ENCODE results near the gene SLC41A3. TPM values are rescaled to one million over a fixed set of nuclear protein-coding genes. Genes with fewer than 3 reads are reported as not detected.

Gene SLC41A3
- total RNA-seq, 1 experiment from 2014 or later, result 35.5 TPM

- H3K9me3 Mint-ChIP-seq, result peaks cover 19 to 29% of the 10 kb centered on the region in 2 experiments
- H2BK120ac ChIP-seq (ENCODE audit: low read depth, low read length, poor library complexity, severe bottlenecking), result no peak overlapping the region
- no peak overlapping the region for H3K27ac ChIP-seq (ENCODE audit: insufficient read length, low read depth, low read length)
- no peak overlapping the region for H4K8ac ChIP-seq (replicated peaks; ENCODE audit: insufficient read length, low read depth, low read length)
- DNase-seq, result no peak
- H3K79me1 ChIP-seq (ENCODE audit: insufficient read depth, low read depth, low read length, poor library complexity, severe bottlenecking), result no peaks in the 10 kb centered on the region
- H2AK5ac ChIP-seq (ENCODE audit: insufficient read length, low read length), result no peak overlapping the region
- no peak overlapping the region for H3K23ac ChIP-seq (ENCODE audit: insufficient read length, low read depth, low read length)
- no peak overlapping the region for H3T11ph ChIP-seq (ENCODE audit: low read length)
- H4K20me1 ChIP-seq (ENCODE audit: control insufficient read depth, insufficient read depth, insufficient read length), result no peaks in the 10 kb centered on the region
- no peaks in the 10 kb centered on the region for H3K9me3 ChIP-seq (ENCODE audit: control insufficient read depth, low read depth, low read length)
- no peak overlapping the region for H3K4me3 Mint-ChIP-seq
- H3K79me2 ChIP-seq (ENCODE audit: insufficient read depth, low read length), result no peaks in the 10 kb centered on the region
- H3K27ac Mint-ChIP-seq, result 0 out of 7 replicates have a peak overlapping the region, but pooled peaks of 1 of the 3 experiments have one; percentile 37
- no peak overlapping the region for H3K9ac ChIP-seq (ENCODE audit: extremely low read depth, insufficient read length, low read length)
- no peak overlapping the region for H2BK20ac ChIP-seq (ENCODE audit: low read depth, low read length, poor library complexity, severe bottlenecking)
- H2BK12ac ChIP-seq (ENCODE audit: insufficient read length, low read depth, low read length), result no peak overlapping the region
- H3K4ac ChIP-seq (ENCODE audit: low read depth, low read length), result no peak overlapping the region
- H3K27me3 ChIP-seq (ENCODE audit: insufficient read depth, low read length), result no peaks in the 10 kb centered on the region
- peaks cover 5 to 26% (median 7%) of the 10 kb centered on the region in 3 experiments for H3K36me3 Mint-ChIP-seq (ENCODE audit: insufficient read depth in 1 of 3, low read depth in 3 of 3)
- H4K5ac ChIP-seq (ENCODE audit: insufficient read length, low read depth, low read length), result no peak overlapping the region
- H3K4me2 ChIP-seq (ENCODE audit: insufficient read depth, insufficient read length, low read length), result no peak overlapping the region
- H3K27me3 Mint-ChIP-seq (ENCODE audit: low read depth), result peaks cover 19% of the 10 kb centered on the region
- TF ChIP-seq, protein P1, sequence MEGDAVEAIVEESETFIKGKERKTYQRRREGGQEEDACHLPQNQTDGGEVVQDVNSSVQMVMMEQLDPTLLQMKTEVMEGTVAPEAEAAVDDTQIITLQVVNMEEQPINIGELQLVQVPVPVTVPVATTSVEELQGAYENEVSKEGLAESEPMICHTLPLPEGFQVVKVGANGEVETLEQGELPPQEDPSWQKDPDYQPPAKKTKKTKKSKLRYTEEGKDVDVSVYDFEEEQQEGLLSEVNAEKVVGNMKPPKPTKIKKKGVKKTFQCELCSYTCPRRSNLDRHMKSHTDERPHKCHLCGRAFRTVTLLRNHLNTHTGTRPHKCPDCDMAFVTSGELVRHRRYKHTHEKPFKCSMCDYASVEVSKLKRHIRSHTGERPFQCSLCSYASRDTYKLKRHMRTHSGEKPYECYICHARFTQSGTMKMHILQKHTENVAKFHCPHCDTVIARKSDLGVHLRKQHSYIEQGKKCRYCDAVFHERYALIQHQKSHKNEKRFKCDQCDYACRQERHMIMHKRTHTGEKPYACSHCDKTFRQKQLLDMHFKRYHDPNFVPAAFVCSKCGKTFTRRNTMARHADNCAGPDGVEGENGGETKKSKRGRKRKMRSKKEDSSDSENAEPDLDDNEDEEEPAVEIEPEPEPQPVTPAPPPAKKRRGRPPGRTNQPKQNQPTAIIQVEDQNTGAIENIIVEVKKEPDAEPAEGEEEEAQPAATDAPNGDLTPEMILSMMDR (conservative IDR thresholded peaks at IDR 0.05), result no peak
- H3K4me1 Mint-ChIP-seq, result no peaks in the 10 kb centered on the region; a peak in 1 of 4 replicates
- H3K14ac ChIP-seq (ENCODE audit: insufficient read depth, low read length), result no peak overlapping the region; the same call in 1 of the 2 replicates
- no peak overlapping the region for H2BK5ac ChIP-seq (ENCODE audit: insufficient read length, low read length)
- H2BK15ac ChIP-seq (ENCODE audit: low read depth, low read length), result no peak overlapping the region
- no peak overlapping the region for H3K18ac ChIP-seq (ENCODE audit: insufficient read length, low read depth, low read length)
- no peaks in the 10 kb centered on the region for H3K23me2 ChIP-seq (ENCODE audit: insufficient read length, low read depth, low read length, poor library complexity, severe bottlenecking)
- H4K91ac ChIP-seq (ENCODE audit: insufficient read length, low read depth, low read length), result no peak overlapping the region
- no peaks in the 10 kb centered on the region for H3K4me1 ChIP-seq (ENCODE audit: insufficient read depth, low read length)
- no peak overlapping the region for H2AFZ ChIP-seq (ENCODE audit: low read length)
- WGBS (ENCODE audit: extremely low coverage, insufficient read length, low lambda C conversion rate), result no CpG with 5 or more reads among the region's 6 CpGs
- H3K56ac ChIP-seq (ENCODE audit: insufficient read length, low read depth, low read length), result no peak overlapping the region
Measured at GRCh38 chr3:126004217-126004616, 79.7 kb downstream of the SLC41A3 start.
